ENCODE results near the gene MGAT1.
"Not testable (repeated sequence)": the region's sequence is repeated elsewhere in the genome, so short reads cannot be mapped to it uniquely, and the experiment has no call there.

MGAT1 gene

GRCh38 chr5:180792965-180793287 is 9.7 kb downstream of the MGAT1 start:
- H3K4me3 ChIP-seq: no peak overlapping the region
- no peak for TF ChIP-seq CTCF (IDR thresholded peaks at IDR 0.05)
- no peak overlapping the region for H3K27ac ChIP-seq
- no peak for DNase-seq (ENCODE audit: low spot score)

GRCh38 chr5:180792287-180792964 is 10.2 kb downstream of the MGAT1 start:
- no peak for TF ChIP-seq CTCF (IDR thresholded peaks at IDR 0.05)
- no peak for DNase-seq (ENCODE audit: low spot score)
- no peak overlapping the region for H3K27ac ChIP-seq
- no peak overlapping the region for H3K4me3 ChIP-seq

- TF ChIP-seq CTCF (IDR thresholded peaks at IDR 0.05): no peak
- no peak for DNase-seq (ENCODE audit: low spot score)
- Histone ChIP-seq H3K4me3 (no peak overlapping the region), H3K27ac (no peak overlapping the region)
Measured at GRCh38 chr5:180791611-180792213, 10.9 kb downstream of the MGAT1 start.

- TF ChIP-seq CTCF (IDR thresholded peaks at IDR 0.05): no peak
- Histone ChIP-seq H3K4me3 (no peak overlapping the region), H3K27ac (no peak overlapping the region)
- DNase-seq (ENCODE audit: low spot score): no peak
Measured at GRCh38 chr5:180790524-180790923, 12.1 kb downstream of the MGAT1 start.

GRCh38 chr5:180790020-180790419 is 12.6 kb downstream of the MGAT1 start:
- TF ChIP-seq CTCF (IDR thresholded peaks at IDR 0.05): no peak
- Histone ChIP-seq H3K27ac (no peak overlapping the region), H3K4me3 (no peak overlapping the region)
- no peak for DNase-seq (ENCODE audit: low spot score)

GRCh38 chr5:180788651-180789410 is 13.8 kb downstream of the MGAT1 start:
- not testable (repeated sequence) for H3K27ac ChIP-seq; DNase-seq (ENCODE audit: low spot score); H3K4me3 ChIP-seq

GRCh38 chr5:180787711-180788431 is 14.7 kb downstream of the MGAT1 start:
- no peak for DNase-seq (ENCODE audit: low spot score)
- Histone ChIP-seq H3K27ac (peak overlapping the region in 1 of 2 donors; percentile 86), H3K4me3 (no peak overlapping the region)
- TF ChIP-seq CTCF (IDR thresholded peaks at IDR 0.05): no peak
